Measurements from ENCODE around the gene ILRUN.

Gene ILRUN

DNA sequence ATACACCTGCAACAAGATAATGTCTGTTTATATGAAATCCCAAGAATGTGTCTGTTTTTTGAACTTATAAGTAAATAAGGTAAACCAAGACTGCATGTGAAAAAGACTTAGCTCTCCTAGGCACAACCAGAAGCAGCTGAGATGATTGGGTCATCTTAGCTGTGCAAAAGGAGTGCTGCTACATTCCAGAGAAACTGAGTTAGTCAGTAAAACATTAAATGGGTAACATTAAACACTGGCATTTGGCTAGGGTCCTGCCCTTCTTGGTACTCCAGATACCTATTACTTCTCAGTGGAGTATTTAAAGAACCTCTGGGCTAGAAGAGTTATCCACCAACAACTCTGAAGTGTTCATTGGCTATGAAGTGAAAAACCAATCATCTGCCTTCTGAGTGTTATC is 47.8 kb downstream of the ILRUN start:
- DNase-seq (ENCODE audit: low read depth) = no peak
- H3K4me3 ChIP-seq (ENCODE audit: low read depth, low read length) = no peak overlapping the region
- no peak for TF ChIP-seq POLR2A (IDR thresholded peaks at IDR 0.05; ENCODE audit: extremely low read depth, insufficient read length)
- no peak for TF ChIP-seq MYC (IDR thresholded peaks at IDR 0.05; ENCODE audit: low read depth, low read length)
- no peak for TF ChIP-seq CTCF (IDR thresholded peaks at IDR 0.05; ENCODE audit: low read depth, low read length)
- TF ChIP-seq, protein P1, sequence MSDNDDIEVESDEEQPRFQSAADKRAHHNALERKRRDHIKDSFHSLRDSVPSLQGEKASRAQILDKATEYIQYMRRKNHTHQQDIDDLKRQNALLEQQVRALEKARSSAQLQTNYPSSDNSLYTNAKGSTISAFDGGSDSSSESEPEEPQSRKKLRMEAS (IDR thresholded peaks at IDR 0.05; ENCODE audit: low read depth, low read length) = no peak

Data from NB4 (cell line).